Renal pelvis (tissue), 12 donors: ENCODE results near the gene CARS1. TPM values are rescaled to one million over a fixed set of nuclear protein-coding genes. Genes with fewer than 3 reads are reported as not detected.

Experiments
- DNase-seq: peaks from one replicate; pipeline ENCODE4 v3.0.0-alpha.2; 2013
- long read RNA-seq, 16 experiments: transcript quantifications; one replicate each; lab custom pipeline, GENCODE V29; 2026
- polyA plus RNA-seq, 3 donors: library from polyadenylated mRNA; unstranded; fragments of 120-200 nt; gene quantifications; one replicate each; pipeline ENCODE4 v1.2.1, GENCODE V29; 2013; ENCODE audit not compliant: insufficient read length in 3 of 3

Gene CARS1
- 10 to 100 TPM; 25.6 to 28.1 (median 26.5) TPM for polyA plus RNA-seq
- long read RNA-seq, donor 1, partial matches to known transcripts, result 0 of 4 reads
- long read RNA-seq, donor 1, other reads (novel, unspliced or antisense), result 0 of 4 reads
- long read RNA-seq, donor 2, partial matches to known transcripts, result 0 of 3 reads
- long read RNA-seq, donor 2, other reads (novel, unspliced or antisense), result 0 of 3 reads
- long read RNA-seq, donor 3, partial matches to known transcripts, result 0 of 2 reads
- long read RNA-seq, donor 3, other reads (novel, unspliced or antisense), result 0 of 2 reads
- long read RNA-seq, donor 4, partial matches to known transcripts, result 0 of 2 reads
- long read RNA-seq, donor 4, other reads (novel, unspliced or antisense), result 0 of 2 reads
- long read RNA-seq, donor 5, partial matches to known transcripts, result 0 of 1 reads
- long read RNA-seq, donor 5, other reads (novel, unspliced or antisense), result 0 of 1 reads
- long read RNA-seq, donor 6, partial matches to known transcripts, result 7 of 8 reads
- long read RNA-seq, donor 6, other reads (novel, unspliced or antisense), result 0 of 8 reads
- long read RNA-seq, donor 7, partial matches to known transcripts, result 0 of 3 reads
- long read RNA-seq, donor 7, other reads (novel, unspliced or antisense), result 0 of 3 reads
- long read RNA-seq, donor 8, partial matches to known transcripts, result 0 of 3 reads
- long read RNA-seq, donor 8, other reads (novel, unspliced or antisense), result 0 of 3 reads
- long read RNA-seq, donor 9, result 0 reads
- long read RNA-seq, donor 10, partial matches to known transcripts, result 0 of 1 reads
- long read RNA-seq, donor 10, other reads (novel, unspliced or antisense), result 0 of 1 reads
- long read RNA-seq, donor 11, partial matches to known transcripts, result 0 of 3 reads
- long read RNA-seq, donor 11, other reads (novel, unspliced or antisense), result 0 of 3 reads
- long read RNA-seq, donor 12, partial matches to known transcripts, result 0 of 2 reads
- long read RNA-seq, donor 12, other reads (novel, unspliced or antisense), result 0 of 2 reads
- long read RNA-seq, donor 13, partial matches to known transcripts, result 5 of 5 reads
- long read RNA-seq, donor 13, other reads (novel, unspliced or antisense), result 0 of 5 reads
- long read RNA-seq, donor 14, result 0 reads
- long read RNA-seq, donor 15, partial matches to known transcripts, result 0 of 5 reads
- long read RNA-seq, donor 15, other reads (novel, unspliced or antisense), result 0 of 5 reads
- long read RNA-seq, donor 16, partial matches to known transcripts, result 6 of 8 reads
- long read RNA-seq, donor 16, other reads (novel, unspliced or antisense), result 0 of 8 reads

- DNase-seq, result peak; percentile 94
Measured at GRCh38 chr11:3057069-3057963, at the start of gene CARS1. TSS of gene CARS1 (minus strand) at chr11:3057423. CDS start at chr11:3057367, 56 bp downstream.

DNA sequence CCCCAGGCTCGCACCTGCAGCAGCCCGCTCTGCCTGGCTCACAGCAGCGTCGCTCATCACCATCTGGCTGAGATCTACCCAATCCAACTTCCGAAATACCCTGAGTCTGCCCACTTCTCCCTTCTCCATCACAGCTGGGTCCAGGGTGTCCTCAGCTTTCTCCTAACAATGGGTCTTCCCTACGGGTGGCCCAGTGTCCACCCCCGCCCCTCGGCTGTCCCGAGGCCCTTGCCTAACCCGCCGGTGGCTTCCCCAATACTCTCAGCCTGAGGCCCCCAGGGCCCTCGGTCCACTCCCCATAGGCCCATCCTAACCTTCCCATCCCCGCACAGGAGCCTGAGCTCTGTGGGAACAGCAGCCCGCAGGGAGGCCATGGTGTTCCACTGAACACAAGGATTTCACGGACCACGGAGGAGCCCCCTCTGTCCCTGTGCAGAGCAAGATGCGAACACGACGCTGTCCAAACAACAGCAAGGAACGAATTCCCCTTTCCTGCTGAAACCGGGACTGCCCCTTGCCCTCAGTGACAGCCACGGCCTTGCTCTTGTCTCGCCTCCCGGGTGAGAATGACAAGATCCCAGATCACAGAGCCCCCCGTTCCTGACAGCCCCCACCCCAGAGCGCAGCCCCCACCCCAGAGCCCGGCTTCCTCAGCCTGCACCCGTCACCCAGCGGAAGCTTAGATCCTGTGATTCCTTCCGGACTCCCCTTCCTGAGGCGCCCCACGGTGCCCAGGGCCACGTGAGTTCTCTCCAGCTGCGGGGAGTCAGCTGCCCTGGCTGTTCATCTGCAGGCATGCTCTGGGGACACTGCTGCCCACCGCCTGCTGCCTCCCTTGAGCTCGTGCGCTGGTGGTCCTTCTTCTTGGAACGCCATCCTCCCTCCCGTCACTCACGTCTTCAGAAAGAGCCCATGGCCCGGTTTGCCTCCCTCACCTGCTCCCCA, 48.8 kb upstream of the CARS1 start:
- no peak for DNase-seq

DNA sequence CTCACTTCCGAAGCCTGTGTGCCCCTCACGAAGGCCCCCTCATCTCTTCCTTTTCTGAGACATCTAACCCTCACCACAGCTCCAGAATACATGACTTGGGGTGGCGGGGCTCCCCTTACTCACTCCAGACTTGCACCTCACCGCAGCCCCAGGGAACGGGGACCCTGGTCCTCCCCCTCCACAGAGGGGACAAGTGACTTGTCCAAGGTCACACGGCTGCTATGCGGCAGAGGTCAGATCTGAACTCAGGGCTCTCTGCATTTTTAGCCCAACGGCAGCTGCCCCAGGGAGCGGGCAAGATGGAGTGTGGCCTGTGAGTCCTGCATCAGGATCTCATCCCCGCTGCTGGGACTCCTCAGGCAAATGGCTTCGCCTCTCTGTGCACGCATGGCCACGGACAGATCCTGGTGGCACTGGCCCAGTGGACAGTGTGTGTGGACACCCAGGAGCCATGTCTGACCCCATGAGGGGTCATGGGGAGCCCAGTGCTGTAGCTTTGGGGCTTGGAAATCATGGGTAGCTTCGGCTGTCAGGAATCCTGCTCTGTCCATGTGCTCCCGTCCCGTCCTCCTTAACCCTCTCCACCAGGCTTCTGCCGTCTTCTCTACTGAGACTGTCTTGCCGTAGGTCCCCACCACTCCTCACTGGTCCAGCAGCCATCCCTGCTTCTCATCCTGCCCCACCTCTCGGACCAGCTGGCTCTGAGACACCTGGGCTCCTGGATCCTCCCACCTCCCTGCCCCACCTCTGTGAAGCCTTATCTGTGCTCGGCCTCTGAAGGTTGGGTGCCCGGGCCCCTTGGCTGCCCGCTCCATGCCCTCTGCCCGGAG, 48.0 kb upstream of the CARS1 start:
- DNase-seq, result no peak

DNA sequence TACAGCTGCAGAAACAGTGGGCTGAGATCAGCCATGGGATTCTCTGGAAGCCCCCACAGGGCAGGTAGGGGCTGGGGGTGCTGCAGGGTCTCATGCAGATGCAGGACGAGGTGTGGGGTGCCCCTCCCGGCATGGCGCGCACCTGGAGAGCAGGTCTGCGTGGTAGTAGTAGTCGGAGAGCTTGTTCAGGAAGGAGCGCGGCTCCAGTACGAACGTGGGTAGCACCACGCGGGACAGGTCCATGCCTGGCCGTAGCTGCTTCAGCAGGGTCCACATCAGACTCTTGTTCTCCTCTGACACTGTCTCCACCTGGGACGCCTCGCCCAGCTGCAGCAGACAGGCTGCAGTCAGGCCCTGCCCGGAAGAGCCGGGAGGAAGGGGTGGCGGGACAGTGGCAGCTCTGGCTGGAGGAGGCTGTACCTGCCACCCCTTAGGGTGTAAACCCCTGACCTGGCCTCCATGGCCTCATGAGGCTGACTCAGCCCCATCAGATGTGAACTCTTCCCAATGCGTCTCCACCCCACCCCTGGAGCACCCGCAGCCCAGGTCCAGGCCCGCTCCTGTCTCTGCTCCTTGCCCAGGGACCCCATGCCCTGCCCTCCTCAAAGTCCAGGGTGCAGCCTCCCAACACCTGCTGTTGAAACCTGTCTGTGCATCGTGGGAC, 47.0 kb upstream of the CARS1 start:
- DNase-seq, result no peak

- no peak for DNase-seq
Measured at GRCh38 chr11:3103076-3103475, 45.9 kb upstream of the CARS1 start.

GRCh38 chr11:3102641-3102921, 45.4 kb upstream of the CARS1 start:
- no peak for DNase-seq

- DNase-seq, result no peak
Measured at GRCh38 chr11:3101921-3102640, 44.9 kb upstream of the CARS1 start.

GRCh38 chr11:3099178-3099577, 42.0 kb upstream of the CARS1 start:
- no peak for DNase-seq

- no peak for DNase-seq
Measured at GRCh38 chr11:3096909-3097530, 39.8 kb upstream of the CARS1 start.

DNA sequence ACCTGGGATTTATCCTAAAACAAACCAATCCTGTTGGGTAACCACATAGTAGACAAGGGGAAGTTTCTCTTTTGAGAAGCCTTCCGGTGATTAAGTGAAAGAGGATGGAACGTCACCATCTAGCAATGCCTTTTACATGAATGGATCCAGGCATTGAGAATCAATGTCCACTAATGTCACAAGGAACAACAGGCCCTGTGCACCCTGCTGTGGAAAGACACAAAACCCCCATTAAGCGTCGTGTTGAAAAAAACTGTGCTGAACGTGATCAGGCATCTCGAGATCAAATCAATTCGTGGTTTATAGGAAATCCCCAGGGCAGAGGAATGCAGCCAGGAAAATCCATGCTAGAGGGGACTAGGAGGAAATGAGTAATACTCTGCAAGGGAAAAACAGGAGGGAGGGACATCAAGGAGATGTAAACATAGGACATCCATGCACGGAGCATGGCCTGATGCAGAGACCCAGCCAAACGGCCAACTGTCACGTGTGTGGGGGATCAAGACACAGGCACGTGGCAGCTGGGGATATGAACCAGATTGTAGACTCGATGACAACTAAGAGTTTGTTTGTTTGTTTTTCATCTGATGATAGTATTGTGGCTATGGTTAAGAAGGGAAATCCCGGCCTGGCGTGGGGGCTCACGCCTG, 38.6 kb upstream of the CARS1 start:
- DNase-seq, result peak; percentile 30

DNA sequence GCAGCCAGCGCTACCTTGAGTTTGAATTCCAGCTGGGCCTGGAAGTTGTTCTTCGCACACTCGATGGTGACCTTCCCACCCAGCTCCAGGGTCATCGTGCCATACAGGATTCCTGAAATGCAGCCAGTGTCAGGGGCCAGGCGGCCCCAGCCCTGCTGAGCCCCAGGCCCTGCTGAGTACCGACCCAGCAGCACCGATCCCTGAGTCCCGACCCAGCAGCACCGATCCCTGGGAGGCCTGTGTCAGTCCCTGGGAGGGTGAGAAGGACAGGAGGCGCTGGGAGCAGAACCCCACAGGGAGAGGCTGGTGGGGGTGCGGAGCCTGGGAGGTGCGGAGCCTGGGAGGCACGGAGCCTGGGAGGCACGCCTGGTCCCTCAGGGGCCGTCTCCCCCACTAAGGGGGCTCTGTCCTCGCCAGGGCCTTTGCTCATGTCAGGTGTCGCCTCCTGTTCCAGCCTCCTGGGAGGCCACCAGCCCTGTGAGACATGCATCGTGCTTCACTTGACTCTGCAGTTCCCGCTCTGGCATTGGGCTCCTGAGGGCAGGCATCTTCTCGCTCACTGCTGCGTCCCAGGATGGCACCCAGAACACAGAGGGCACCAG, 37.1 kb upstream of the CARS1 start:
- DNase-seq, result no peak

- DNase-seq, result no peak
Measured at GRCh38 chr11:3093281-3094191, 36.3 kb upstream of the CARS1 start.

DNA sequence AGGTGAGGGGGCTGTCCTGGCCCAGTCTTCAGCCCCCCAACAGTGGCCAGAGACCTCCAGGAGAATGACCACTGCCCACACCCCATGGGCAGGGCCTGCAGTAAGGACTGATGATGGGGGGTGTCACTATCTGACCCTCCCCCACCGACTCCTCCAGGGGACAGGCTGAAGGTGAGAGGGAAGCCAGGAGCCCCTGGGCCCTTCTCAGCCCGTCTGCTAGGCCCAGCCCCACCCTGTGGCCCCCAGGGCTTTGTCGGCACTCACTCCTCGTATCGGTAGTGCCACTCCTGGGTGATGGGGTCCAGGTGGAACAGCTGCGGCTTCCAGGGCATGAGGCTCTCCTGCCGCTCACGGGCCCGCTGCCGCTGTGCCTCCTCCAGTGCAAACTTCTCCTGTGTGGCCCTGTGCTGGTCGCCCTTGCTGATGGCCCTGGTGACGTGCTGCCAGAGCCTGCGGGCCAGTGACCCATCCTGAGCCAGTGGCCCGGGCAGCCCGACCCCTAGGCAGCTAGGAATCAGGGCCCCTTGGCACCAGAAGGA, 35.4 kb upstream of the CARS1 start:
- no peak for DNase-seq

DNA sequence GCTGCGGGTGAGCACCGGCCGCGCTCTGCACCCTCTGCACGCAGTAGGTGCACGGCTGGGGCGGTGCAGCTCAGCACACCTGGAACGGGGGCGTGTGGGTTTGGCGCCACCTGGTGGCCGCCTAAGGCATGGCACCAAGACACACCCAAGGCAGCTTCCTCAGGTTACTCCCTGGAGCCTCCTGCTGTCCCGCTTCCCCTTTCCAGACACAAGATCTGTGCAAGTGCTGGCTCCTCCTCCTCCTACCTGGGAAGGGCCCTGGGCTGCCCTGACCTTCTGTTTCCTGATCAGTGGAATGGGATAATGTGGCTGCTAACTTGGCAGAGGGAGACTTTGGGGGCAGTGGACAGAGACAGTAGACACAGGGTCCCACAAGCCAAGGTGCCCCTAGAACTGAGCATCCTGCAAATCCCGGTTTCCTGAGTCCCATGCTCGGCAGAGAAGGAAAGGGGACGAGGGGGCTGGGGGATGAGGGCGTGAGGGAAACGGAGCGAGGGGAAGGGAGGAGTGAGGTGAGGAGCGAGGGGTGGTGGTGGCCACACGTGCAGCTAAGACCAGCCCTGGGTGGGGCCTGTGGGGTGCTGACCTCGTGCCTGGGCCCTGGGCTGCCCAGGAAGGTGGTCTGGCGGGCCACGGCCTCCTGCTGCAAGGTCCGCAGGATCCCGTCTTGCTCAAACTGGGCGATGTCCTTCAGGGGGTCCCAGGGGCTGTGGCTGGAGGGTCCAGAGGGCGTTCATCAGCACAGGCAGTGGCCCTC, 34.8 kb upstream of the CARS1 start:
- DNase-seq, result peak; percentile 46
